Brain microvascular endothelial cell (primary cell): Measurements from ENCODE around the gene GPR173.
A peak's percentile ranks its signal among the peaks of the same experiment; 100 is the strongest.

Source experiments
- DNase-seq: peaks from one replicate; pipeline ENCODE4 v3.0.0-alpha.2; 2020
- H3K27ac ChIP-seq: fragments of 250-450 bp; sonication (Bioruptor Pico); 2 replicates; pipeline ENCODE4 v1.5.1; 2020; ENCODE audit warnings: mild to moderate bottlenecking, moderate library complexity
- H3K27me3 ChIP-seq: fragments of 250-450 bp; sonication (Bioruptor Pico); replicated peaks from 2 replicates; pipeline ENCODE4 v1.5.1; 2020; ENCODE audit warnings: mild to moderate bottlenecking
- H3K36me3 ChIP-seq: fragments of 250-450 bp; sonication (Bioruptor Pico); replicated peaks from 2 replicates; pipeline ENCODE4 v1.5.1; 2020; ENCODE audit warnings: mild to moderate bottlenecking
- H3K4me3 ChIP-seq: 2 replicates; pipeline ENCODE4 v1.5.1; 2011; ENCODE audit warnings: low read depth, mild to moderate bottlenecking, control low read depth, low read length, moderate library complexity
- CTCF ChIP-seq: IDR thresholded peaks from 2 replicates; pipeline ENCODE4 v1.5.1; 2011; ENCODE audit warnings: low read depth, mild to moderate bottlenecking, moderate library complexity, low read length, control low read depth, inconsistent platforms; ENCODE audit errors: missing control alignments
- in situ Hi-C: cut with HindIII; loops from 2 replicates; pipeline ENCODE4 v1.10.0; 2017; ENCODE audit warnings: low sequenced_read_pairs, low pct_ligation_motif_present

Gene GPR173

DNA sequence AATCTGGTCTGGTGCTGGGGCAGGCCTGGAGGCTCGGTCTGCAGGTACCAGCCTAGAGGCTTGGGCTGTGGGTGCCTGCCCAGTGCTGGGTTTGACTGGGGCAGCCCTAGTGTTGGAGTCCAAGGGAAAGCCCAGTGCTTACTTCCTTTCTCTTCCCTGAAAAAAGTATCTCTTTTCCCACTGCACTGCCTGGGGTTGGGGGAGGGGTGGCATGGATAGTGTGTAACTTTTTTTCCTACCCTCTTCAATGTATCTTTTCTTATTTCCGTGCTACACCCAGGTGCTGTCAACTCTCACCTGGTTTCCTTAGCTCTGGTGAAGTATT lies 66.9 kb downstream of the GPR173 start:
- no peak for TF ChIP-seq CTCF
- Histone ChIP-seq H3K27me3 (no peaks in the 10 kb centered on the region), H3K4me3 (no peak overlapping the region), H3K27ac (no peak overlapping the region), H3K36me3 (no peaks in the 10 kb centered on the region)
- in situ Hi-C loops, result no loop called here
- no peak for DNase-seq

GRCh38 chrX:53116101-53116500 lies 67.5 kb downstream of the GPR173 start:
- Histone ChIP-seq H3K36me3 (no peaks in the 10 kb centered on the region), H3K27ac (no peak overlapping the region), H3K27me3 (no peaks in the 10 kb centered on the region), H3K4me3 (no peak overlapping the region)
- peak; percentile 4 for DNase-seq
- no peak for TF ChIP-seq CTCF
- in situ Hi-C loops, result no loop called here

DNA sequence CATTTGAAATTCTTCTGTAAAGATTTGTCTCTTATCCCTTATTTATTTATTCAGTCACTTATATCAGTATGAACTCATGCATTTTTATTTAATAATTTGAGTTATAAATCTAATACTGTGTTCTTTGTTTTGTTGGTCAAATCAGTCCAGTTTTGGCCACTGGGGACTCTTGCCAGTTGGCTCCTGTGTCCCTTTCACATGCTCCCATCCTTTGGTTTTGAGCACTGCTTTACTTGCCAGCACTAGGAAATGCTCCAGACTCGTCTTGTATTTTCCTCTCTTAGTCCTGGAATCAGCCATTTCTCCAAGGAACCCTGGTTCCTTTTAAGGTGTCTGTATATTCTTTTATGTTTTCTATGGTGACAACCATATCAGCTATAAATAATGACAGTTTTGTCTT lies 73.4 kb downstream of the GPR173 start:
- in situ Hi-C loops, result no loop called here
- DNase-seq, result no peak
- no peaks in the 10 kb centered on the region for H3K36me3 ChIP-seq
- no peak for TF ChIP-seq CTCF
- H3K27me3 ChIP-seq, result no peaks in the 10 kb centered on the region
- no peak overlapping the region for H3K27ac ChIP-seq
- no peak overlapping the region for H3K4me3 ChIP-seq

DNA sequence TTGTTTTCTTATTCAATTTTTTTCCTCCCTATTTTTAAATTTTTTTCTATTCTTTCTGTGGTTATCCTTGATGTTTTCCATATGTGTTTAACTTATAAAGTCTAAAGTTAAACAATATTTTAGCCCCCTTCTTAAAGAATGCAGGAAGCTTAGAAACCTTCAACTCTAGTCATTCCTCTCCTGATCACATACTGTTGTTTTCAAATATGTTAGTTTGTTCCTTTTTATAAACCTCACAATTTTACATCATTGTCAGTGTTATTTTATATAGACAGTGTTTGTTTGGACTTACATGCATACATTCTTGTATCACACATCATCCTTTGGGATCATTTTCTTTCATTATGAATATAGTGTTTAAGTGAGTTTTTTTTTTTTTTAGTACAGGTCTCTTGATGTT lies 76.9 kb downstream of the GPR173 start:
- TF ChIP-seq CTCF, result no peak
- no peak for DNase-seq
- in situ Hi-C loops, result no loop called here
- Histone ChIP-seq H3K4me3 (no peak overlapping the region), H3K36me3 (no peaks in the 10 kb centered on the region), H3K27me3 (no peaks in the 10 kb centered on the region), H3K27ac (no peak overlapping the region)

- Histone ChIP-seq H3K27ac (no peak overlapping the region), H3K4me3 (no peak overlapping the region), H3K27me3 (no peaks in the 10 kb centered on the region), H3K36me3 (no peaks in the 10 kb centered on the region)
- no peak for DNase-seq
- in situ Hi-C loops, result no loop called here
- TF ChIP-seq CTCF, result no peak
Measured at GRCh38 chrX:53126377-53126776, 77.8 kb downstream of the GPR173 start.

GRCh38 chrX:53128097-53128749 lies 79.6 kb downstream of the GPR173 start:
- Histone ChIP-seq H3K27ac (no peak overlapping the region), H3K27me3 (no peaks in the 10 kb centered on the region), H3K36me3 (no peaks in the 10 kb centered on the region), H3K4me3 (no peak overlapping the region)
- no peak for DNase-seq
- in situ Hi-C loops, result no loop called here
- no peak for TF ChIP-seq CTCF
